Measurements from ENCODE around the gene ACAD8. TPM values are rescaled to one million over a fixed set of nuclear protein-coding genes. Genes with fewer than 3 reads are reported as not detected.
"Not testable (repeated sequence)": the region's sequence is repeated elsewhere in the genome, so short reads cannot be mapped to it uniquely, and the experiment has no call there.

ACAD8 gene
- total RNA-seq, 5 donors from 2014 or later (not counting 1 experiment from before 2014, with no cell fraction given), result 22.1 to 40.2 (median 38.2) TPM

GRCh38 chr11:134275534-134276395 lies 22.4 kb downstream of the ACAD8 start, which contains the start of gene GLB1L3:
TSS of gene GLB1L3 (plus strand) at chr11:134276379. CDS start at chr11:134276741, 362 bp downstream.
- Mint-ChIP-seq H3K4me1 (peaks cover 48 to 50% (median 50%) of the 10 kb centered on the region in 3 donors), H3K27ac (peak within 1 kb of the TSS; percentile 83 to 84), H3K4me3 (peak within 1 kb of the TSS; percentile 93 to 95 (median 94)), H3K36me3 (peaks cover 2% of the 10 kb centered on the region), H3K9me3 (peaks cover 0 to 4% (median 0%) of the 10 kb centered on the region in 3 donors), H3K27me3 (peaks cover 3 to 10% of the 10 kb centered on the region in 2 donors)
- CTCF ChIA-PET, result interaction anchor here (0.6 to 1.4 kb wide), 8 partner anchors 9 to 52 kb away, joined by 3 to 10 read pairs (median 5); partner anchors contain the start of genes ACAD8 (in 1 of the 2), NCAPD3 (in 1 of the 2) and THYN1 (in 1 of the 2)
- peak within 1 kb of the TSS; percentile 57 for H3K27ac ChIP-seq (ENCODE audit: low read length)
- H3K4me3 ChIP-seq (ENCODE audit: control insufficient read depth in 1 of 2, extremely low read depth in 1 of 2, low read length in 1 of 2), result peak within 1 kb of the TSS; percentile 86 to 98
- H3K9me3 ChIP-seq, result no peaks in the 10 kb centered on the region
- DNase-seq, result peak; percentile 56 to 86 (median 75)
- POLR2A ChIA-PET, result interaction anchor here in 1 of 2 donors (0.8 kb wide), 1 partner anchor 52 kb away, joined by 6 read pairs; the partner anchor contains the start of gene NCAPD3
- no peaks in the 10 kb centered on the region for H3K36me3 ChIP-seq (ENCODE audit: control insufficient read depth in 2 of 2, extremely low read depth in 1 of 2, insufficient read depth in 1 of 2, low read length in 1 of 2)
- H3K27me3 ChIP-seq (replicated peaks in 1 of 2; ENCODE audit: control insufficient read depth in 2 of 2, extremely low read depth in 1 of 2, insufficient read depth in 2 of 2, low read length in 1 of 2), result peaks cover 5 to 17% of the 10 kb centered on the region in 2 experiments
- H3K4me1 ChIP-seq (ENCODE audit: control insufficient read depth in 1 of 2, extremely low read depth in 1 of 2, insufficient read depth in 2 of 2, low read length in 2 of 2), result peaks cover 17 to 24% of the 10 kb centered on the region in 2 experiments
- under 1% methylated on average over 67 of the region's 68 CpGs for WGBS (ENCODE audit: insufficient coverage)
- peak; percentile 91 to 94 (median 92) for ATAC-seq (replicated peaks in 1 of 4)

- Mint-ChIP-seq H3K27ac (peak overlapping the region in 1 of 2 donors; percentile 84), H3K27me3 (peaks cover 3 to 10% of the 10 kb centered on the region in 2 donors), H3K36me3 (peaks cover under 1% of the 10 kb centered on the region), H3K4me3 (peak overlapping the region; percentile 93 to 95 (median 94)), H3K9me3 (peaks cover 0 to 4% (median 0%) of the 10 kb centered on the region in 3 donors), H3K4me1 (peaks cover 41 to 43% (median 42%) of the 10 kb centered on the region in 3 donors)
- 2% methylated on average over 88 of the region's 88 CpGs for WGBS (ENCODE audit: insufficient coverage)
- H3K4me1 ChIP-seq (ENCODE audit: control insufficient read depth in 1 of 2, extremely low read depth in 1 of 2, insufficient read depth in 2 of 2, low read length in 2 of 2), result peaks cover 17 to 21% of the 10 kb centered on the region in 2 experiments
- no peaks in the 10 kb centered on the region for H3K9me3 ChIP-seq
- H3K27ac ChIP-seq (ENCODE audit: low read length), result no peak overlapping the region
- DNase-seq, result peak in 2 of 35 experiments; percentile 3 to 14
- POLR2A ChIA-PET, result no interaction called here
- CTCF ChIA-PET, result interaction anchor here (0.9 to 1.4 kb wide), 7 partner anchors 10 to 53 kb away, joined by 3 to 10 read pairs (median 6); partner anchors contain the start of genes ACAD8 (in 1 of the 2), NCAPD3 (in 1 of the 2) and THYN1 (in 1 of the 2)
- peak overlapping the region; percentile 86 to 98 for H3K4me3 ChIP-seq (ENCODE audit: control insufficient read depth in 1 of 2, extremely low read depth in 1 of 2, low read length in 1 of 2)
- peak in 3 of 4 experiments; percentile 10 to 23 (median 16) for ATAC-seq (replicated peaks in 1 of 4)
- no peaks in the 10 kb centered on the region for H3K36me3 ChIP-seq (ENCODE audit: control insufficient read depth in 2 of 2, extremely low read depth in 1 of 2, insufficient read depth in 1 of 2, low read length in 1 of 2)
- H3K27me3 ChIP-seq (replicated peaks in 1 of 2; ENCODE audit: control insufficient read depth in 2 of 2, extremely low read depth in 1 of 2, insufficient read depth in 2 of 2, low read length in 1 of 2), result peaks cover 5 to 17% of the 10 kb centered on the region in 2 experiments
Measured at GRCh38 chr11:134276396-134277182, 23.2 kb downstream of the ACAD8 start.

GRCh38 chr11:134277183-134278001 lies 24.0 kb downstream of the ACAD8 start:
- Histone ChIP-seq H3K36me3 (ENCODE audit: control insufficient read depth in 2 of 2, extremely low read depth in 1 of 2, insufficient read depth in 1 of 2, low read length in 1 of 2) (no peaks in the 10 kb centered on the region), H3K4me3 (ENCODE audit: control insufficient read depth in 1 of 2, extremely low read depth in 1 of 2, low read length in 1 of 2) (peak overlapping the region in 1 of 2 donors; percentile 98), H3K4me1 (ENCODE audit: control insufficient read depth in 1 of 2, extremely low read depth in 1 of 2, insufficient read depth in 2 of 2, low read length in 2 of 2) (peaks cover 17 to 21% of the 10 kb centered on the region in 2 experiments), H3K27ac (ENCODE audit: low read length) (no peak overlapping the region), H3K9me3 (no peaks in the 10 kb centered on the region), H3K27me3 (replicated peaks in 1 of 2; ENCODE audit: control insufficient read depth in 2 of 2, extremely low read depth in 1 of 2, insufficient read depth in 2 of 2, low read length in 1 of 2) (peaks cover 5 to 20% of the 10 kb centered on the region in 2 experiments)
- CTCF ChIA-PET, result interaction anchor here in 1 of 2 donors (0.7 to 0.8 kb wide), 2 partner anchors 15 to 308 kb away, joined by 4 to 7 read pairs; no protein-coding TSS in a partner anchor
- H3K36me3 Mint-ChIP-seq, result no peaks in the 10 kb centered on the region
- H3K4me3 Mint-ChIP-seq, result peak overlapping the region; percentile 77 to 89 (median 79)
- peak in 1 of 35 experiments; percentile 4 for DNase-seq
- ATAC-seq (replicated peaks in 1 of 4), result no peak
- peaks cover 3 to 10% of the 10 kb centered on the region in 2 donors for H3K27me3 Mint-ChIP-seq
- peaks cover 0 to 4% (median 0%) of the 10 kb centered on the region in 3 donors for H3K9me3 Mint-ChIP-seq
- no peak overlapping the region for H3K27ac Mint-ChIP-seq
- peaks cover 36 to 39% (median 38%) of the 10 kb centered on the region in 3 donors for H3K4me1 Mint-ChIP-seq
- WGBS (ENCODE audit: insufficient coverage), result 58% methylated on average over 28 of the region's 36 CpGs
- POLR2A ChIA-PET, result interaction anchor here in 1 of 2 donors (0.9 kb wide), 1 partner anchor 14 kb away, joined by 3 read pairs; no protein-coding TSS in a partner anchor

DNA sequence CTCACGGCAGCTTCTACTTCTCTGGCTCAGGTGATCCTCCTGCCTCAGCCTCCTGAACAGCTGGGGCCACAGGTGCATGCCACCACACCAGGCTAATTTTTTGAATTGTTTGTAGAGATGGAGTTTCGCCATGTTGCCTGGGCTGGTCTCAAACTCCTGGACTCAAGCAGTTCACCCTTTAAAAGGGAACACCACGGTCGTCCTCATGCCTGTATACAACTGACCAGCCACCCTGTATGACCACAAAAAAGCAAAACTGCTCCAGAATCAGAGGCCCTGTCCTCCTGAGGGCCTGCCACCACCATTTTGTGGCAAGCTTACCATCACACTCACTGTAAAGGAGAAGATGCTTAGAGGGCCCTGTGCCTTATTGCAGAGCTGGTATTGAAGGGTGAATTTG lies 25.0 kb downstream of the ACAD8 start:
- H3K4me1 Mint-ChIP-seq, result peaks cover 27 to 30% (median 29%) of the 10 kb centered on the region in 3 donors
- Histone ChIP-seq H3K27me3 (replicated peaks in 1 of 2; ENCODE audit: control insufficient read depth in 2 of 2, extremely low read depth in 1 of 2, insufficient read depth in 2 of 2, low read length in 1 of 2) (peaks cover 5 to 22% of the 10 kb centered on the region in 2 experiments), H3K9me3 (no peaks in the 10 kb centered on the region), H3K4me3 (ENCODE audit: control insufficient read depth in 1 of 2, extremely low read depth in 1 of 2, low read length in 1 of 2) (no peak overlapping the region), H3K27ac (ENCODE audit: low read length) (no peak overlapping the region), H3K36me3 (ENCODE audit: control insufficient read depth in 2 of 2, extremely low read depth in 1 of 2, insufficient read depth in 1 of 2, low read length in 1 of 2) (no peaks in the 10 kb centered on the region), H3K4me1 (ENCODE audit: control insufficient read depth in 1 of 2, extremely low read depth in 1 of 2, insufficient read depth in 2 of 2, low read length in 2 of 2) (peaks cover 14 to 16% of the 10 kb centered on the region in 2 experiments)
- WGBS (ENCODE audit: insufficient coverage), result 93% methylated on average over 3 of the region's 4 CpGs
- no peak overlapping the region for H3K27ac Mint-ChIP-seq
- POLR2A ChIA-PET, result no interaction called here
- CTCF ChIA-PET, result interaction anchor here in 1 of 2 donors (0.6 to 1.2 kb wide), 4 partner anchors 15 to 309 kb away, joined by 3 to 7 read pairs (median 4); no protein-coding TSS in a partner anchor
- H3K4me3 Mint-ChIP-seq, result no peak overlapping the region
- no peaks in the 10 kb centered on the region for H3K36me3 Mint-ChIP-seq
- ATAC-seq (replicated peaks in 1 of 4) (no peak), DNase-seq (no peak)
- peaks cover 3 to 10% of the 10 kb centered on the region in 2 donors for H3K27me3 Mint-ChIP-seq
- H3K9me3 Mint-ChIP-seq, result peaks cover 0 to 4% (median 0%) of the 10 kb centered on the region in 3 donors

DNA sequence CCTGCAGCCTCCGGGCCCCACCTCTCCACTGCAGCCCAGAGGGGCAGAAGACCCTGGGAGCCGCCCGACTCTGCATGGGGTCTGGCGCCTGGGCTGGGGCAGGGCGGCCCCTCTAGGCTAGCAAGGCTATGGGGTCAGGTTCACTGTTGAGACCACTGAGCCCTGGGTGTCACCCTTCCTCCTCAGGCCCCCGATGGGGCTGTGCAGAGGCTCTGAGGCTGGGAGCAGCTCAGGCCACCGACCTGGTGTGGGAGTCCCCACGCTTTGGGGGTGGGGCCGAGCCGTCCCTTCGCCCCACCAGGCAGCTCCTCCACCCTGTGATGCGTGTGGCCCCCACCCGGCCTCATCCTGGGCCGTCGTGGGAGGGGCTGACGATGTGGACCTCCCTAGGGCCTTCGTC lies 28.3 kb downstream of the ACAD8 start:
- H3K27me3 Mint-ChIP-seq; H3K36me3 ChIP-seq (ENCODE audit: control insufficient read depth in 2 of 2, extremely low read depth in 1 of 2, insufficient read depth in 1 of 2, low read length in 1 of 2); CTCF ChIA-PET; H3K27ac Mint-ChIP-seq; H3K4me1 Mint-ChIP-seq; H3K4me1 ChIP-seq (ENCODE audit: control insufficient read depth in 1 of 2, extremely low read depth in 1 of 2, insufficient read depth in 2 of 2, low read length in 2 of 2); H3K27ac ChIP-seq (ENCODE audit: low read length); ATAC-seq (replicated peaks in 1 of 4); H3K9me3 ChIP-seq; H3K9me3 Mint-ChIP-seq; H3K4me3 ChIP-seq (ENCODE audit: control insufficient read depth in 1 of 2, extremely low read depth in 1 of 2, low read length in 1 of 2); H3K36me3 Mint-ChIP-seq; H3K4me3 Mint-ChIP-seq: not testable (repeated sequence)
- H3K27me3 ChIP-seq (replicated peaks in 1 of 2; ENCODE audit: control insufficient read depth in 2 of 2, extremely low read depth in 1 of 2, insufficient read depth in 2 of 2, low read length in 1 of 2), result peaks cover 5 to 18% of the 10 kb centered on the region in 2 experiments
- POLR2A ChIA-PET, result interaction anchor here in 1 of 2 donors (0.6 kb wide), 1 partner anchor 160 kb away, joined by 5 read pairs; no protein-coding TSS in a partner anchor
- WGBS (ENCODE audit: insufficient coverage), result no CpG with 5 or more reads among the region's 17 CpGs
- DNase-seq, result peak in 1 of 35 experiments; percentile 23

Measured in T-cell (primary cell).